ENCODE measurements around the gene PLXND1. TPM values are rescaled to one million over a fixed set of nuclear protein-coding genes. Genes with fewer than 3 reads are reported as not detected.
"Not testable (repeated sequence)": the region's sequence is repeated elsewhere in the genome, so short reads cannot be mapped to it uniquely, and the experiment has no call there.

The PLXND1 gene
- polyA plus RNA-seq, 1 donor, result 51.2 TPM

DNA sequence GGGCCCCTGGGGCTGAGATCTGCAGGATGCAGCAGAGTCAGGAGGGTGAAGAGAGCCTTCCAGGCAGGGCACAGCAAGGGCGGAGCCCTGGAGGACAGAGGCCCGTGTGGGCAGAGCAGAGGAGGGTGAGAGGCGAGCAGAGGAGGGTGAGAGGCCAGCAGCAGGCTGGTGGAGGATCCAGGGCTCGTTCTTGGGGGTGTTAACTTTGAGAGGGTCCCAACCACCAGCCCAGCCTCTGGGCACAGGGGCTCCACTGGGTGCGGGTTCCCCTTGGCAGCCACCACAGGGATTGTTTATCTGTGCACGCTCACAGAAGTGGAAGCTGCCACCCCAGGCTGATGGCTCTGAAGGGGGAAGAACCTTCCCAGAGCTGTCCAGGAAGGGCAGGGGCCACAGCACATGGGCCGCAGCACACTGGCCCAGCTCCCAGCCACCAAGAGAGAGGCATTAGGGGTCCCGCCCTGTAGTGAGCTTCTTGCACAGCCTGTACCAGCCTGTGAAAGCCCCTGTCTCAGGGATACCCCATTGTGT is 9.3 kb upstream of the PLXND1 start:
- H3K36me3 ChIP-seq (ENCODE audit: control insufficient read depth, insufficient read depth, low read length), result no peaks in the 10 kb centered on the region
- peaks cover 10% of the 10 kb centered on the region for H3K4me1 ChIP-seq (ENCODE audit: control insufficient read depth, insufficient read depth, low read length)
- H3K27ac ChIP-seq (ENCODE audit: low read length), result no peak overlapping the region
- H3K9me3 ChIP-seq (ENCODE audit: control insufficient read depth, low read depth, low read length), result no peaks in the 10 kb centered on the region
- no CpG with 5 or more reads among the region's 8 CpGs for WGBS (ENCODE audit: insufficient coverage, low lambda C conversion rate)
- H3K4me3 ChIP-seq (ENCODE audit: low read length), result no peak overlapping the region
- DNase-seq, result no peak
- no peaks in the 10 kb centered on the region for H3K27me3 ChIP-seq (ENCODE audit: control insufficient read depth, insufficient read depth, low read length)

DNA sequence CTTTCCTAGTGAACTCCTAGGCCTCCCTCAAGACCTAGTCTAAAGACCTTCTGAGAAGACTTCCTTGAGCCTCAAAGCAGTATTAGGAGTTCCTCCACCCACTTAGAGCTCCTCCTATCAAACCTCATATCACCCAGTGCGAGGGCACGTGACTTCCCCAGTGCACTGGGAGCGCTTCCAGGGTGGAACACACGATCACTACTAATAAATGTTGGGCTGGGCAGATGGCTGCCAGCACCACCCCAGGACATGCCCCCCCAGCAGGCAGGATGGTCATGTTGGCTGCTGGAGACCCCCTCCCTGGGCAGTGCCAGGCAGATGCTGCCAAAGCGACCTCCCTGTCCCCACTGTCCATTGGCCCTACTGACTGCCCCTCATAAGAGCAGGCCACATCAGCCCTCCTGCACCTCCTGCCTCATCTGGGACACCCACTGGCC is 8.5 kb upstream of the PLXND1 start:
- no CpG with 5 or more reads among the region's 5 CpGs for WGBS (ENCODE audit: insufficient coverage, low lambda C conversion rate)
- H3K27ac ChIP-seq (ENCODE audit: low read length), result no peak overlapping the region

DNA sequence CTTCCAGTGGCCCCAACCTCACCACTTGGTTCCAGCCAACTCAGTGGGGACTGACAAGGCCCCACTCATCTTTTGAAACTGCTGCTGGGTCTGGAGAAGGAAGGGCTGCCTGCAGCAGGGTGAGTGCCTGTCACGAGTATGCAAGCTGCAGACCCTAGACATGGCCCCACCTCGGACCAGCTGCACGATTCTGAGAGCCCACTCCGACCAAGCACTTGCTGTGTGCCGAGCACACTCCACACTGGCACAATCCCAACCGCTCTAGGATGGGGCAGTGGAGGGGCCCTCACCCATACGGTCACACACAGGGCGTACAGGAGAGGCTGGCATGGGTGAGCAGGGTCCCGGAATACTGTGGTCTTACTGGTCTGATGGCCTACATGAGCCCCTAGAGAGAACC is 8.0 kb upstream of the PLXND1 start:
- Histone ChIP-seq H3K36me3 (ENCODE audit: control insufficient read depth, insufficient read depth, low read length) (no peaks in the 10 kb centered on the region), H3K27me3 (ENCODE audit: control insufficient read depth, insufficient read depth, low read length) (peaks cover 1% of the 10 kb centered on the region), H3K27ac (ENCODE audit: low read length) (no peak overlapping the region), H3K4me1 (ENCODE audit: control insufficient read depth, insufficient read depth, low read length) (peaks cover 10% of the 10 kb centered on the region), H3K4me3 (ENCODE audit: low read length) (no peak overlapping the region), H3K9me3 (ENCODE audit: control insufficient read depth, low read depth, low read length) (no peaks in the 10 kb centered on the region)
- no CpG with 5 or more reads among the region's 9 CpGs for WGBS (ENCODE audit: insufficient coverage, low lambda C conversion rate)
- DNase-seq, result no peak

More for the DNA sequence above, 8.5 kb upstream of the PLXND1 start:
- no peaks in the 10 kb centered on the region for H3K36me3 ChIP-seq (ENCODE audit: control insufficient read depth, insufficient read depth, low read length)
- H3K4me3 ChIP-seq (ENCODE audit: low read length), result no peak overlapping the region
- H3K9me3 ChIP-seq (ENCODE audit: control insufficient read depth, low read depth, low read length), result no peaks in the 10 kb centered on the region
- H3K4me1 ChIP-seq (ENCODE audit: control insufficient read depth, insufficient read depth, low read length), result peaks cover 10% of the 10 kb centered on the region
- no peaks in the 10 kb centered on the region for H3K27me3 ChIP-seq (ENCODE audit: control insufficient read depth, insufficient read depth, low read length)
- peak in 1 of 2 donors; percentile 54 for DNase-seq

DNA sequence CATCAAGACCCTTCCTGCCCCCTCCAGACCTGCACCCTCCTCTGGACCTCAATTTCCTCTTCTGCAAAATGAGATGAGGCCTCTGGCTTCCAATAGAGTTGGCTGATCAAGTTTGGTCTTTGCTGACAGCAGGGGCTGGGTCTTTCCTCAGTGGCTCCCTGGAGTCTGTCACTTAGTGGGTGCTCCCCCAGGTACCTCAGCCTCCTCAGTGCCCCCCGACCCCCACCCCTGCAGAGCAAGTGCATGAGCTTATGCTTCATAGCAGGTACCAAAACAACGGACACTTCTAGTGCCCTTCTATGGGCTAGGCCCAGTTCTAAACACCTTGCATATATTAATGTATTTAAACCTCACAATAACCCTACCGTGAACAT is 6.9 kb upstream of the PLXND1 start:
- H3K27ac ChIP-seq (ENCODE audit: low read length), result no peak overlapping the region
- no CpG with 5 or more reads among the region's 3 CpGs for WGBS (ENCODE audit: insufficient coverage, low lambda C conversion rate)

GRCh38 chr3:129612534-129613366 is 6.3 kb upstream of the PLXND1 start:
- Histone ChIP-seq H3K27ac (ENCODE audit: low read length) (no peak overlapping the region), H3K27me3 (ENCODE audit: control insufficient read depth, insufficient read depth, low read length) (peaks cover 15% of the 10 kb centered on the region), H3K4me1 (ENCODE audit: control insufficient read depth, insufficient read depth, low read length) (peaks cover 10% of the 10 kb centered on the region), H3K9me3 (ENCODE audit: control insufficient read depth, low read depth, low read length) (no peaks in the 10 kb centered on the region), H3K36me3 (ENCODE audit: control insufficient read depth, insufficient read depth, low read length) (no peaks in the 10 kb centered on the region), H3K4me3 (ENCODE audit: low read length) (no peak overlapping the region)
- no CpG with 5 or more reads among the region's 16 CpGs for WGBS (ENCODE audit: insufficient coverage, low lambda C conversion rate)
- no peak for DNase-seq

More for the DNA sequence above, 6.9 kb upstream of the PLXND1 start:
- Histone ChIP-seq H3K27me3 (ENCODE audit: control insufficient read depth, insufficient read depth, low read length) (peaks cover 9% of the 10 kb centered on the region), H3K4me1 (ENCODE audit: control insufficient read depth, insufficient read depth, low read length) (peaks cover 10% of the 10 kb centered on the region), H3K9me3 (ENCODE audit: control insufficient read depth, low read depth, low read length) (no peaks in the 10 kb centered on the region), H3K4me3 (ENCODE audit: low read length) (no peak overlapping the region), H3K36me3 (ENCODE audit: control insufficient read depth, insufficient read depth, low read length) (no peaks in the 10 kb centered on the region)
- DNase-seq, result no peak

GRCh38 chr3:129611812-129612533 is 5.5 kb upstream of the PLXND1 start:
- Histone ChIP-seq H3K9me3 (ENCODE audit: control insufficient read depth, low read depth, low read length) (no peaks in the 10 kb centered on the region), H3K27me3 (ENCODE audit: control insufficient read depth, insufficient read depth, low read length) (peaks cover 23% of the 10 kb centered on the region), H3K27ac (ENCODE audit: low read length) (no peak overlapping the region), H3K4me3 (ENCODE audit: low read length) (no peak overlapping the region), H3K36me3 (ENCODE audit: control insufficient read depth, insufficient read depth, low read length) (no peaks in the 10 kb centered on the region), H3K4me1 (ENCODE audit: control insufficient read depth, insufficient read depth, low read length) (peaks cover 16% of the 10 kb centered on the region)
- no peak for DNase-seq
- no CpG with 5 or more reads among the region's 25 CpGs for WGBS (ENCODE audit: insufficient coverage, low lambda C conversion rate)

DNA sequence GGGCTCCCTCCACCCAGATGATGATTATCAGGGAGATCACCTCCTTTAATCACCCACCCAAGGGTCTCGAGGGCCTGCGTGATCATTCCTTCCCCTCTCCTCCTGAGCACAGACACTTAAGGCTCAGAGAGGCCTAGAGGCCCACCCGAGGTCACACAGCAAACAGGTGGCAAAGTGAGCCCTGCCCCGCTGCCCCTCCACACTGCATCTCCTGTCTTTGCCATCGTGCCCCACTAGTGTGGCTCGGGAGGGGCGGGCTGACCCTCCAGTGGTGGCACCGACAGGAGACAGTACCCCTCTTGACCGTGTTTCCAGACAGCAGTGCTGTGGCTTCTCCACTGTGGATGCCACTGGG is 4.9 kb upstream of the PLXND1 start:
- Histone ChIP-seq H3K36me3 (ENCODE audit: control insufficient read depth, insufficient read depth, low read length) (no peaks in the 10 kb centered on the region), H3K9me3 (ENCODE audit: control insufficient read depth, low read depth, low read length) (no peaks in the 10 kb centered on the region), H3K4me3 (ENCODE audit: low read length) (no peak overlapping the region), H3K4me1 (ENCODE audit: control insufficient read depth, insufficient read depth, low read length) (peaks cover 16% of the 10 kb centered on the region), H3K27ac (ENCODE audit: low read length) (no peak overlapping the region), H3K27me3 (ENCODE audit: control insufficient read depth, insufficient read depth, low read length) (peaks cover 24% of the 10 kb centered on the region)
- WGBS (ENCODE audit: insufficient coverage, low lambda C conversion rate), result no CpG with 5 or more reads among the region's 9 CpGs
- no peak for DNase-seq

- not testable (repeated sequence) for H3K27ac ChIP-seq (ENCODE audit: low read length); H3K9me3 ChIP-seq (ENCODE audit: control insufficient read depth, low read depth, low read length); H3K4me3 ChIP-seq (ENCODE audit: low read length); DNase-seq; H3K36me3 ChIP-seq (ENCODE audit: control insufficient read depth, insufficient read depth, low read length)
- Histone ChIP-seq H3K27me3 (ENCODE audit: control insufficient read depth, insufficient read depth, low read length) (peaks cover 28% of the 10 kb centered on the region), H3K4me1 (ENCODE audit: control insufficient read depth, insufficient read depth, low read length) (peaks cover 14% of the 10 kb centered on the region)
- no CpG with 5 or more reads among the region's 11 CpGs for WGBS (ENCODE audit: insufficient coverage, low lambda C conversion rate)
These were observed 4.4 kb upstream of the PLXND1 start for GRCh38 chr3:129610794-129611445.

- Histone ChIP-seq H3K27ac (ENCODE audit: low read length) (no peak overlapping the region), H3K9me3 (ENCODE audit: control insufficient read depth, low read depth, low read length) (peaks cover 3% of the 10 kb centered on the region), H3K36me3 (ENCODE audit: control insufficient read depth, insufficient read depth, low read length) (no peaks in the 10 kb centered on the region), H3K27me3 (ENCODE audit: control insufficient read depth, insufficient read depth, low read length) (peaks cover 34% of the 10 kb centered on the region), H3K4me1 (ENCODE audit: control insufficient read depth, insufficient read depth, low read length) (peaks cover 17% of the 10 kb centered on the region), H3K4me3 (ENCODE audit: low read length) (no peak overlapping the region)
- no peak for DNase-seq
- no CpG with 5 or more reads among the region's 10 CpGs for WGBS (ENCODE audit: insufficient coverage, low lambda C conversion rate)
These were observed 3.8 kb upstream of the PLXND1 start for GRCh38 chr3:129610276-129610675.

GRCh38 chr3:129609591-129610182 is 3.2 kb upstream of the PLXND1 start:
- no peak overlapping the region for H3K27ac ChIP-seq (ENCODE audit: low read length)
- DNase-seq, result no peak
- WGBS (ENCODE audit: insufficient coverage, low lambda C conversion rate), result no CpG with 5 or more reads among the region's 3 CpGs
- H3K4me1 ChIP-seq (ENCODE audit: control insufficient read depth, insufficient read depth, low read length), result peaks cover 15% of the 10 kb centered on the region
- H3K27me3 ChIP-seq (ENCODE audit: control insufficient read depth, insufficient read depth, low read length), result peaks cover 38% of the 10 kb centered on the region
- peaks cover 3% of the 10 kb centered on the region for H3K9me3 ChIP-seq (ENCODE audit: control insufficient read depth, low read depth, low read length)
- H3K36me3 ChIP-seq (ENCODE audit: control insufficient read depth, insufficient read depth, low read length), result no peaks in the 10 kb centered on the region
- H3K4me3 ChIP-seq (ENCODE audit: low read length), result no peak overlapping the region

Measured in large intestine (tissue), 3 donors.